GM12801 (cell line): ENCODE data around the gene PRDM10.

ENCODE experiments used
- CTCF ChIP-seq: IDR thresholded peaks from one replicate; pipeline ENCODE4 v1.5.1; 2011; ENCODE audit warnings: control low read depth; ENCODE audit not compliant: insufficient read length; ENCODE audit errors: extremely low read depth

PRDM10 gene

GRCh38 chr11:130029137-130029536, 26.5 kb upstream of the PRDM10 start:
- no peak for TF ChIP-seq CTCF

DNA sequence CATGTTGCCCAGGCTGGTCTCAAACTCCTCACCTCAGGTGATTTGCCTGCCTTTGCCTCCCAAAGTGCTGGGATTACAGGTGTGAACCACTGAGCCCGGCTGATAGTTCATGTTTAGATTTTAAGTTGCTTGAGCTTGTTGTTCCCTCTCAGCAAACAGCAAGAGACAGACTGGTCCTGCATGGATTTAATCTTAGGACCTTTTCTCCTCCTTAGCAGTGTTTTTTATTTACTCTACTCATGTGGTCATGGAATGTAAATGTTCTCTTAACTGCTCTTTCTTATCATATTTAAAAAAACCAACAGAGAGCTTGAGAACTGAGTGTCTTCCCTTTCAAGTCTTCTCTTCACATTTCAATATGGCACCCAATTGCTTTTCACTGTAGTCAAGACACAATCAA, 22.7 kb upstream of the PRDM10 start:
- no peak for TF ChIP-seq CTCF

DNA sequence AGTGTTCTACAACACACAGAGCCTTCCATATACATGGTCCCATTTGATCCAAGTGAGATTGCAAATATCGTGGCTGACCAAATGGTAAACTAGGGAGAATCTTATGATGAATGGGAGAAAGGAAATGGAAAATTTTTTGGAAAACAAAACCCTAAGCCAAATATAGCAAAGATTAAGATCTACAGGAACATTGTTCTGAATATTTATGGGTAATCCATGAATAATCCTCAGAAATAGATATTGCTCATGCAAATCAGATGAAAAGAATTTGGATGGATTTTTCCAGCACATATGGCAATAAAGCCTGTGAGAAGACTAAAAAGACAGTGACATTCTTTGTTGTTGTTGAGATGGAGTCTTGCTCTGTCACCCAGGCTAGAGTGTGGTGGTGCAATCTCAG, 21.7 kb upstream of the PRDM10 start:
- TF ChIP-seq CTCF, result no peak

DNA sequence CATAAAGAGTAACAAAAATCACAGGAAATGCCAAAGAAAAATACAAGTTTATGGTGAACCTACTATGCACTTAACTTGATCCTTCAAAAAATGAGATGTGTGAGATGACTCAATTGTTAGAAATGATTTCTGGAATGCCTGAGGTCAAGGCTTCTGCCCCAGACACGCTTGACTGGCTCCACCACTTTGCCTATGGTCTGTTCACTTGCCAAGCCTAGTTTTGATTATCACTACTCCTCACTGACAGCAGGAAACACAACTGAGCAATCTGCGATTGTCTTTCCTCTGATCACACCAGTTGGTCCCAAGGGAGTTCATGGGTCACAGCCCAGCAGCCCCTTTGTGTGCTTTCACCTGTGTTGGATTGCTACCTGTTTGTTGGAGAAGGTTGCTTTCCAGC, 20.6 kb upstream of the PRDM10 start:
- no peak for TF ChIP-seq CTCF

GRCh38 chr11:130022799-130023198, 20.2 kb upstream of the PRDM10 start:
- no peak for TF ChIP-seq CTCF

DNA sequence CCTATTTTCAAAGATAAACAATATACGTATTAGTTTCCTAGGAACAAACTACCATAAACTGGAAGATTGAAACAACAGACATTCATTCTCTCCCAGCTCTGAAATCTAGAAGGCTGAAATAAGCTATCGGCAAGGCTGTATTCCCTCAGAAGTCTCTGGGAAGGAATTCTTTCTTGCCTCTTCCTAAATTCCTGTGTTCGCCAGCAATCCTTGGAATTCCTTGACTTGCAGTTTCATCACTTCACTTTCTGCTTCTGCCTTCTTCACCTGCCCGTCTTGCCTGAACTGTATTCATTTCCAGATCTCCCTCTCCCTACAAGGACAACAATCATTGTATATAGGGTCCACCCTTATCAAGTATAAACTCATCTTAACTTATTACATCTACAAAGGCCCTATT, 17.7 kb upstream of the PRDM10 start:
- no peak for TF ChIP-seq CTCF

DNA sequence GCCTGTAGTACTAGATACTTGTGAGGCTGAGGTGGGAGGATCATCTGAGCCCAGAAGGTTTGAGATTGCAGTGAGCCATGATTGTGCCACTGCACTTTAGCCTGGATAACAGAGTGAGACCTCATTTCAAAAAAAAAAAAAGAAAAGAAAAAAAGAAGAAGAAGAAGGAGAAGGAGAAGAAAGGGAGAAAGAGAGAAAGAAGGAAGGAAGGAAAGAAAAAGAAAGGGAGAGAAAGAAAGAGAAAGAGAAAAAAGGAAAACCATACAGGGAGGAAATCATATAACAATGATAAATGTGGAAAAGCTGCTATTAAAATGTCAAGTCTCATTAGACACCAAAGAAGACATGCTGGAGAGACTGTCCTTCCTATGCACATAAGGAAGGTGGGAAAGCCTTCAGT, 5.7 kb upstream of the PRDM10 start:
- TF ChIP-seq CTCF, result no peak

GRCh38 chr11:130006929-130007328, 4.3 kb upstream of the PRDM10 start:
- no peak for TF ChIP-seq CTCF
